Mononuclear cell (primary cell): ENCODE data around the gene TUBB1. TPM values are rescaled to one million over a fixed set of nuclear protein-coding genes. Genes with fewer than 3 reads are reported as not detected.

Experiments used
- total RNA-seq: library from RNA; depleted of rRNA; stranded (reverse); fragments of >200 nt; gene quantifications from one replicate; pipeline ENCODE4 v1.2.3, GENCODE V29; 2012

Gene TUBB1
- total RNA-seq, 1 donor = 188 TPM

Other genes starting within 250 kb of the TUBB1 start
- gene GNAS-AS1, start 168.5 kb upstream of the TUBB1 start, total RNA-seq = 0.10 TPM
- gene GNAS, start 166.7 kb upstream of the TUBB1 start, total RNA-seq = 461 TPM
- gene NELFCD, start 38.2 kb upstream of the TUBB1 start, total RNA-seq = 37.2 TPM
- 184 TPM for gene CTSZ, start 12.2 kb upstream of the TUBB1 start, total RNA-seq
- 35.7 TPM for gene ATP5F1E, start 12.9 kb downstream of the TUBB1 start, total RNA-seq
- 72.8 TPM for gene PRELID3B, start 23.4 kb downstream of the TUBB1 start, total RNA-seq
- 19.8 TPM for gene ZNF831, start 144.4 kb downstream of the TUBB1 start, total RNA-seq